NB4 (cell line): ENCODE results near the gene SUGP1.

Experiments
- MYC ChIP-seq: IDR thresholded peaks from 2 replicates; pipeline ENCODE4 v1.6.1; 2011; ENCODE audit warnings: low read depth, low read length
- POLR2A ChIP-seq: IDR thresholded peaks from 2 replicates; pipeline ENCODE4 v1.6.1; 2011; ENCODE audit warnings: mild to moderate bottlenecking; ENCODE audit not compliant: insufficient read length; ENCODE audit errors: extremely low read depth
- TF ChIP-seq, protein P1 (sequence below): IDR thresholded peaks from one replicate; pipeline ENCODE4 v1.5.1; 2012; ENCODE audit warnings: low read depth, low read length
- TF ChIP-seq, protein P2 (sequence below): IDR thresholded peaks from 2 replicates; pipeline ENCODE4 v1.6.1; 2011; ENCODE audit warnings: low read depth, low read length

DNA sequence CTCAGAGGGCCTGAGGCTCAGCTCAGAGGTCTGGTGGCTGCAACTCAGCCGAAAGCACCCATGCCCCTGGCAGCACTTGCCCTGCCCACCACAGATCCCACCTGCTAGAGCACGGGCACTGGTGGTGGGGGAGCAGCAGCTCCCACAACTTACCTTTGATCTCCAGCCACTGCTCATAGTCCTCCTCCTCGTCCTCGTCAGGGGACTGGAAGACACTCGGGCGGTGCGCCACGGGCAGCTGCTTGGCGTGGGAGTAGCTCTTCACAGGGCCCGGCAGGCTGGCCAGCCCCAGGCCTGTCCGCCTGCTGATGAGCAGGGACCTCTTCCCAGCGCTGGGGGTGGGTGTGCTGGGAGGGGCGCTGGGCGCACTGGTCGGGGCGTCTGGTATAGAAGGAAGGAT, 14.6 kb downstream of the SUGP1 start:
- TF ChIP-seq, protein P1, sequence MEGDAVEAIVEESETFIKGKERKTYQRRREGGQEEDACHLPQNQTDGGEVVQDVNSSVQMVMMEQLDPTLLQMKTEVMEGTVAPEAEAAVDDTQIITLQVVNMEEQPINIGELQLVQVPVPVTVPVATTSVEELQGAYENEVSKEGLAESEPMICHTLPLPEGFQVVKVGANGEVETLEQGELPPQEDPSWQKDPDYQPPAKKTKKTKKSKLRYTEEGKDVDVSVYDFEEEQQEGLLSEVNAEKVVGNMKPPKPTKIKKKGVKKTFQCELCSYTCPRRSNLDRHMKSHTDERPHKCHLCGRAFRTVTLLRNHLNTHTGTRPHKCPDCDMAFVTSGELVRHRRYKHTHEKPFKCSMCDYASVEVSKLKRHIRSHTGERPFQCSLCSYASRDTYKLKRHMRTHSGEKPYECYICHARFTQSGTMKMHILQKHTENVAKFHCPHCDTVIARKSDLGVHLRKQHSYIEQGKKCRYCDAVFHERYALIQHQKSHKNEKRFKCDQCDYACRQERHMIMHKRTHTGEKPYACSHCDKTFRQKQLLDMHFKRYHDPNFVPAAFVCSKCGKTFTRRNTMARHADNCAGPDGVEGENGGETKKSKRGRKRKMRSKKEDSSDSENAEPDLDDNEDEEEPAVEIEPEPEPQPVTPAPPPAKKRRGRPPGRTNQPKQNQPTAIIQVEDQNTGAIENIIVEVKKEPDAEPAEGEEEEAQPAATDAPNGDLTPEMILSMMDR, result no peak
- TF ChIP-seq MYC, result no peak
- TF ChIP-seq, protein P2, sequence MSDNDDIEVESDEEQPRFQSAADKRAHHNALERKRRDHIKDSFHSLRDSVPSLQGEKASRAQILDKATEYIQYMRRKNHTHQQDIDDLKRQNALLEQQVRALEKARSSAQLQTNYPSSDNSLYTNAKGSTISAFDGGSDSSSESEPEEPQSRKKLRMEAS, result no peak
- no peak for TF ChIP-seq POLR2A
